Adrenal gland (tissue), 5 donors: ENCODE data around the gene DDAH2.

ENCODE experiments used
- POLR2A ChIP-seq, 2 donors: fragments of 450-650 bp; IDR thresholded peaks; one replicate each; pipeline ENCODE4 v1.6.1; 2017; ENCODE audit warnings: antibody characterized with exemption in 2 of 2, mild to moderate bottlenecking in 2 of 2, moderate library complexity in 1 of 2
- TF ChIP-seq, protein P1 (sequence below), 6 experiments: fragments of 450-650 bp in 4 of 6; fragments of 200-600 bp in 2 of 6; sonication (generic) in 1 of 6; IDR thresholded peaks; 1 replicate in 5 of 6; 2 replicates in 1 of 6; pipeline versions ENCODE4 v1.5.1 to v1.8.0; 2016 to 2021; ENCODE audit warnings: antibody characterized with exemption in 6 of 6, mild to moderate bottlenecking in 2 of 6, moderate library complexity in 1 of 6
- donor health status: DM: no; HTN: no; CAD: no.

GRCh38 chr6:31737991-31738979, 9.2 kb upstream of the DDAH2 start:
- TF ChIP-seq, protein P1, sequence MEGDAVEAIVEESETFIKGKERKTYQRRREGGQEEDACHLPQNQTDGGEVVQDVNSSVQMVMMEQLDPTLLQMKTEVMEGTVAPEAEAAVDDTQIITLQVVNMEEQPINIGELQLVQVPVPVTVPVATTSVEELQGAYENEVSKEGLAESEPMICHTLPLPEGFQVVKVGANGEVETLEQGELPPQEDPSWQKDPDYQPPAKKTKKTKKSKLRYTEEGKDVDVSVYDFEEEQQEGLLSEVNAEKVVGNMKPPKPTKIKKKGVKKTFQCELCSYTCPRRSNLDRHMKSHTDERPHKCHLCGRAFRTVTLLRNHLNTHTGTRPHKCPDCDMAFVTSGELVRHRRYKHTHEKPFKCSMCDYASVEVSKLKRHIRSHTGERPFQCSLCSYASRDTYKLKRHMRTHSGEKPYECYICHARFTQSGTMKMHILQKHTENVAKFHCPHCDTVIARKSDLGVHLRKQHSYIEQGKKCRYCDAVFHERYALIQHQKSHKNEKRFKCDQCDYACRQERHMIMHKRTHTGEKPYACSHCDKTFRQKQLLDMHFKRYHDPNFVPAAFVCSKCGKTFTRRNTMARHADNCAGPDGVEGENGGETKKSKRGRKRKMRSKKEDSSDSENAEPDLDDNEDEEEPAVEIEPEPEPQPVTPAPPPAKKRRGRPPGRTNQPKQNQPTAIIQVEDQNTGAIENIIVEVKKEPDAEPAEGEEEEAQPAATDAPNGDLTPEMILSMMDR (IDR thresholded peaks at IDR 0.05): no peak
- no peak for TF ChIP-seq POLR2A (IDR thresholded peaks at IDR 0.05)
